Mesendoderm (in vitro differentiated cells): ENCODE results near the gene HERC6.
A peak's percentile ranks its signal among the peaks of the same experiment; 100 is the strongest.
"Not testable (repeated sequence)": the region's sequence is repeated elsewhere in the genome, so short reads cannot be mapped to it uniquely, and the experiment has no call there.

Experiments used
- DNase-seq: peaks from one replicate; pipeline ENCODE4 v3.0.0; 2013
- H2AK5ac ChIP-seq: 2 replicates; pipeline ENCODE4 v1.6.1; 2013; ENCODE audit warnings: low read length, inconsistent platforms
- H2BK120ac ChIP-seq: 2 replicates; pipeline ENCODE4 v1.6.1; 2013; ENCODE audit warnings: low read depth, mild to moderate bottlenecking, low read length, moderate library complexity, mixed read lengths
- H2BK15ac ChIP-seq: replicated peaks from 2 replicates; pipeline ENCODE4 v1.6.1; 2013; ENCODE audit warnings: low read depth, mild to moderate bottlenecking, moderate library complexity
- H2BK5ac ChIP-seq: 2 replicates; pipeline ENCODE4 v1.6.1; 2013; ENCODE audit warnings: low read length, inconsistent platforms
- H3K18ac ChIP-seq: 2 replicates; pipeline ENCODE4 v1.6.1; 2013; ENCODE audit warnings: mild to moderate bottlenecking, low read length, mixed read lengths
- H3K23ac ChIP-seq: one replicate; pipeline ENCODE4 v1.6.1; 2013; ENCODE audit warnings: low read length
- H3K27ac ChIP-seq: 2 replicates; pipeline ENCODE4 v1.5.1; 2013; ENCODE audit warnings: low read depth, mild to moderate bottlenecking, inconsistent platforms, low read length, moderate library complexity
- H3K27me3 ChIP-seq: 2 replicates; pipeline ENCODE4 v1.6.1; 2013; ENCODE audit warnings: low read length, control low read depth, mild to moderate bottlenecking, inconsistent platforms; ENCODE audit not compliant: insufficient read depth, poor library complexity
- H3K36me3 ChIP-seq: 2 replicates; pipeline ENCODE4 v1.6.1; 2013; ENCODE audit warnings: low read length, inconsistent platforms; ENCODE audit not compliant: control insufficient read depth, insufficient read depth
- H3K4ac ChIP-seq: one replicate; pipeline ENCODE4 v1.6.1; 2013; ENCODE audit warnings: low read depth, mild to moderate bottlenecking, low read length, moderate library complexity
- H3K4me1 ChIP-seq: 2 replicates; pipeline ENCODE4 v1.6.1; 2013; ENCODE audit warnings: low read depth, low read length, inconsistent platforms; ENCODE audit not compliant: control insufficient read depth
- H3K4me2 ChIP-seq: 2 replicates; pipeline ENCODE4 v1.6.1; 2013; ENCODE audit warnings: low read length
- H3K4me3 ChIP-seq: 2 replicates; pipeline ENCODE4 v1.5.1; 2013; ENCODE audit warnings: mild to moderate bottlenecking, low read length
- H3K56ac ChIP-seq: one replicate; pipeline ENCODE4 v1.6.1; 2013; ENCODE audit warnings: low read length
- H3K79me1 ChIP-seq: 2 replicates; pipeline ENCODE4 v1.6.1; 2013; ENCODE audit warnings: low read length, inconsistent platforms
- H3K79me2 ChIP-seq: 2 replicates; pipeline ENCODE4 v1.6.1; 2013; ENCODE audit warnings: mild to moderate bottlenecking, low read length; ENCODE audit not compliant: control insufficient read depth, insufficient read depth
- H3K9ac ChIP-seq: 2 replicates; pipeline ENCODE4 v1.6.1; 2013; ENCODE audit warnings: low read length, inconsistent platforms
- H4K5ac ChIP-seq: one replicate; pipeline ENCODE4 v1.6.1; 2013; ENCODE audit warnings: low read length
- H4K8ac ChIP-seq: one replicate; pipeline ENCODE4 v1.6.1; 2013; ENCODE audit warnings: low read depth, mild to moderate bottlenecking, control low read depth, low read length, moderate library complexity
- WGBS: extraction: QIAGEN DNeasy Blood & Tissue Kit; methylation state at CpG from one replicate; pipeline ENCODE4 v1.1.7; 2013; ENCODE audit warnings: low lambda C conversion rate, missing lambda C conversion rate; ENCODE audit not compliant: insufficient coverage; ENCODE audit errors: extremely low coverage; 5-methylcytosine and 5-hydroxymethylcytosine counted together

The HERC6 gene

GRCh38 chr4:88435987-88436693 is 57.5 kb downstream of the HERC6 start:
- Histone ChIP-seq H2BK5ac (no peak overlapping the region), H2BK15ac (no peak overlapping the region), H3K9ac (no peak overlapping the region), H3K79me1 (no peaks in the 10 kb centered on the region), H3K36me3 (no peaks in the 10 kb centered on the region), H3K4me2 (no peak overlapping the region), H3K27ac (no peak overlapping the region), H3K56ac (no peak overlapping the region), H3K18ac (no peak overlapping the region), H3K27me3 (no peaks in the 10 kb centered on the region), H2AK5ac (no peak overlapping the region), H4K5ac (no peak overlapping the region), H3K23ac (no peak overlapping the region), H3K4ac (no peak overlapping the region), H2BK120ac (no peak overlapping the region), H3K4me1 (no peaks in the 10 kb centered on the region), H3K4me3 (no peak overlapping the region), H4K8ac (no peak overlapping the region), H3K79me2 (no peaks in the 10 kb centered on the region)
- WGBS: no CpG with 5 or more reads among the region's 1 CpG
- no peak for DNase-seq

GRCh38 chr4:88437873-88438272 is 59.2 kb downstream of the HERC6 start:
- H3K79me1 ChIP-seq, H2BK15ac ChIP-seq, DNase-seq, H2BK120ac ChIP-seq, H3K27ac ChIP-seq, H3K36me3 ChIP-seq, H3K9ac ChIP-seq, H3K23ac ChIP-seq, H2BK5ac ChIP-seq, H3K4me1 ChIP-seq, H3K56ac ChIP-seq, H2AK5ac ChIP-seq, H4K8ac ChIP-seq, H3K79me2 ChIP-seq, H3K4me2 ChIP-seq, H3K4me3 ChIP-seq, H3K27me3 ChIP-seq, H4K5ac ChIP-seq, H3K4ac ChIP-seq, H3K18ac ChIP-seq: not testable (repeated sequence)
- no CpG with 5 or more reads among the region's 4 CpGs for WGBS

- Histone ChIP-seq H2BK15ac (no peak overlapping the region), H3K79me1 (no peaks in the 10 kb centered on the region), H2BK5ac (no peak overlapping the region), H3K79me2 (no peaks in the 10 kb centered on the region), H3K56ac (no peak overlapping the region), H3K9ac (no peak overlapping the region), H3K36me3 (no peaks in the 10 kb centered on the region), H4K5ac (no peak overlapping the region), H3K4me1 (no peaks in the 10 kb centered on the region), H3K27ac (no peak overlapping the region), H2AK5ac (no peak overlapping the region), H3K27me3 (no peaks in the 10 kb centered on the region), H3K23ac (no peak overlapping the region), H3K18ac (no peak overlapping the region), H2BK120ac (no peak overlapping the region), H3K4ac (no peak overlapping the region), H3K4me2 (no peak overlapping the region), H3K4me3 (no peak overlapping the region), H4K8ac (no peak overlapping the region)
- no CpG with 5 or more reads among the region's 3 CpGs for WGBS
- peak; percentile 95 for DNase-seq
These were observed 60.6 kb downstream of the HERC6 start for GRCh38 chr4:88439161-88439760.

GRCh38 chr4:88440146-88440545 is 61.5 kb downstream of the HERC6 start:
- no CpG with 5 or more reads among the region's 1 CpG for WGBS
- no peaks in the 10 kb centered on the region for H3K4me1 ChIP-seq
- no peaks in the 10 kb centered on the region for H3K79me2 ChIP-seq
- no peak overlapping the region for H3K4ac ChIP-seq
- H3K56ac ChIP-seq: no peak overlapping the region
- H4K8ac ChIP-seq: no peak overlapping the region
- H3K18ac ChIP-seq: no peak overlapping the region
- peak overlapping the region; percentile 24 for H3K23ac ChIP-seq
- no peaks in the 10 kb centered on the region for H3K27me3 ChIP-seq
- no peak overlapping the region for H3K27ac ChIP-seq
- no peaks in the 10 kb centered on the region for H3K36me3 ChIP-seq
- no peak overlapping the region for H2BK5ac ChIP-seq
- H3K79me1 ChIP-seq: no peaks in the 10 kb centered on the region
- H3K4me2 ChIP-seq: no peak overlapping the region
- H3K9ac ChIP-seq: no peak overlapping the region
- H2BK15ac ChIP-seq: no peak overlapping the region
- H4K5ac ChIP-seq: no peak overlapping the region
- H2AK5ac ChIP-seq: no peak overlapping the region
- no peak overlapping the region for H3K4me3 ChIP-seq
- DNase-seq: no peak
- no peak overlapping the region for H2BK120ac ChIP-seq

- no peak for DNase-seq
- no peak overlapping the region for H4K5ac ChIP-seq
- no peak overlapping the region for H3K9ac ChIP-seq
- no peak overlapping the region for H3K27ac ChIP-seq
- no peaks in the 10 kb centered on the region for H3K27me3 ChIP-seq
- H3K4me1 ChIP-seq: no peaks in the 10 kb centered on the region
- no peak overlapping the region for H3K18ac ChIP-seq
- H3K4me3 ChIP-seq: no peak overlapping the region
- H2BK15ac ChIP-seq: no peak overlapping the region
- no peak overlapping the region for H3K23ac ChIP-seq
- H3K36me3 ChIP-seq: no peaks in the 10 kb centered on the region
- no peaks in the 10 kb centered on the region for H3K79me2 ChIP-seq
- H3K56ac ChIP-seq: no peak overlapping the region
- no peak overlapping the region for H3K4ac ChIP-seq
- H4K8ac ChIP-seq: no peak overlapping the region
- H3K4me2 ChIP-seq: no peak overlapping the region
- no peak overlapping the region for H2BK120ac ChIP-seq
- H3K79me1 ChIP-seq: no peaks in the 10 kb centered on the region
- H2BK5ac ChIP-seq: no peak overlapping the region
- H2AK5ac ChIP-seq: no peak overlapping the region
These were observed 63.0 kb downstream of the HERC6 start for GRCh38 chr4:88441696-88442095.

- no peak overlapping the region for H3K9ac ChIP-seq
- WGBS: no CpG with 5 or more reads among the region's 1 CpG
- H3K18ac ChIP-seq: no peak overlapping the region
- H3K27ac ChIP-seq: no peak overlapping the region
- H3K4me2 ChIP-seq: no peak overlapping the region
- H4K8ac ChIP-seq: no peak overlapping the region
- H3K4me3 ChIP-seq: no peak overlapping the region
- H3K36me3 ChIP-seq: no peaks in the 10 kb centered on the region
- no peaks in the 10 kb centered on the region for H3K27me3 ChIP-seq
- H2BK5ac ChIP-seq: no peak overlapping the region
- H2AK5ac ChIP-seq: no peak overlapping the region
- no peak overlapping the region for H3K23ac ChIP-seq
- no peak overlapping the region for H2BK120ac ChIP-seq
- H3K4me1 ChIP-seq: no peaks in the 10 kb centered on the region
- H2BK15ac ChIP-seq: no peak overlapping the region
- H3K79me1 ChIP-seq: no peaks in the 10 kb centered on the region
- no peak overlapping the region for H4K5ac ChIP-seq
- peak; percentile 14 for DNase-seq
- no peak overlapping the region for H3K4ac ChIP-seq
- H3K56ac ChIP-seq: no peak overlapping the region
- no peaks in the 10 kb centered on the region for H3K79me2 ChIP-seq
These were observed 64.1 kb downstream of the HERC6 start for GRCh38 chr4:88442689-88443191.
